WTC11 (cell line): ENCODE data around the gene DYSF.

ENCODE experiments used
- ETV6 ChIP-seq: sonication (generic); formaldehyde crosslinking; IDR thresholded peaks from 2 replicates; pipeline ENCODE4 v1.8.1; 2022; ENCODE audit warnings: mild to moderate bottlenecking, missing genetic modification reagents
- ZNF138 ChIP-seq: sonication (generic); formaldehyde crosslinking; conservative IDR thresholded peaks from 2 replicates; pipeline ENCODE4 v1.8.1; 2022; ENCODE audit warnings: mild to moderate bottlenecking, moderate library complexity, missing genetic modification reagents
- TF ChIP-seq, protein P1 (sequence below): fragments of 200-600 bp; IDR thresholded peaks from 2 replicates; pipeline ENCODE4 v1.8.0; 2022; ENCODE audit warnings: antibody characterized with exemption

DNA sequence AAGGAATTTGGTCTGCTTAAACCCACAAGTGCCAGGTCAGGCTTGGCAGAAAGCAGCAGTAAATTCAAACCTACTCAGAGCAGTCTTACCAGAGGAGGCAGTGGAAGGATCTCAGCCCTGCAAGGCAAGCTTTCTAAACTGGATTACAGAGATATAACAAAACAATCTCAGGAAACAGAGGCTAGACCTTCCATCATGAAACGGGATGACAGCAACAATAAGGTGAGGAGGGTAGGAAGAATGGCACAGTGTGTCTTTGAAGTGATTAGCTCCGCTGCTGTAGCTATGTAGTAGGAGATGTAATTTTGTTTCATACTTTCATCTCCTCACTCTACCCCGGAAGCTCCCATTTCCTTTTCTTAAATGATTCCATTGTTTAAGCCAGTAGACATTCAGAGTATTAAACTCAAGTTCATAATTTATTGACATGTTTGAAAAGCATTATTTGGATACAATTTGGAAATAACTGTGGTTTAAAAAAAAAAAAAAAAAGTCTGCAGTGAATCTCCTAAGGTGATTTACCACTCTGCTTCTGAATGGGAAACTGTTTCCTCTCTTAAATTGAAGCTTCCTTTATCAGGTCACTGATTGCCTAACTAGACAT, 29.4 kb upstream of the DYSF start:
- no peak for TF ChIP-seq ETV6
- TF ChIP-seq, protein P1, sequence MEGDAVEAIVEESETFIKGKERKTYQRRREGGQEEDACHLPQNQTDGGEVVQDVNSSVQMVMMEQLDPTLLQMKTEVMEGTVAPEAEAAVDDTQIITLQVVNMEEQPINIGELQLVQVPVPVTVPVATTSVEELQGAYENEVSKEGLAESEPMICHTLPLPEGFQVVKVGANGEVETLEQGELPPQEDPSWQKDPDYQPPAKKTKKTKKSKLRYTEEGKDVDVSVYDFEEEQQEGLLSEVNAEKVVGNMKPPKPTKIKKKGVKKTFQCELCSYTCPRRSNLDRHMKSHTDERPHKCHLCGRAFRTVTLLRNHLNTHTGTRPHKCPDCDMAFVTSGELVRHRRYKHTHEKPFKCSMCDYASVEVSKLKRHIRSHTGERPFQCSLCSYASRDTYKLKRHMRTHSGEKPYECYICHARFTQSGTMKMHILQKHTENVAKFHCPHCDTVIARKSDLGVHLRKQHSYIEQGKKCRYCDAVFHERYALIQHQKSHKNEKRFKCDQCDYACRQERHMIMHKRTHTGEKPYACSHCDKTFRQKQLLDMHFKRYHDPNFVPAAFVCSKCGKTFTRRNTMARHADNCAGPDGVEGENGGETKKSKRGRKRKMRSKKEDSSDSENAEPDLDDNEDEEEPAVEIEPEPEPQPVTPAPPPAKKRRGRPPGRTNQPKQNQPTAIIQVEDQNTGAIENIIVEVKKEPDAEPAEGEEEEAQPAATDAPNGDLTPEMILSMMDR, result no peak
- no peak for TF ChIP-seq ZNF138 (CRISPR knock-in tag)
